ENCODE results near the gene NME8.

Gene NME8

GRCh38 chr7:37901236-37901827, 52.9 kb downstream of the NME8 start:
- peak; percentile 47 for TF ChIP-seq CTCF (IDR thresholded peaks at IDR 0.05; ENCODE audit: low read depth, low read length)
- no peak for DNase-seq (ENCODE audit: extremely low read depth, low read depth)

GRCh38 chr7:37901890-37902524, 53.6 kb downstream of the NME8 start:
- no peak for DNase-seq (ENCODE audit: extremely low read depth, low read depth)
- TF ChIP-seq CTCF (IDR thresholded peaks at IDR 0.05; ENCODE audit: low read depth, low read length) = no peak

GRCh38 chr7:37908221-37908788, 59.9 kb downstream of the NME8 start:
- DNase-seq (ENCODE audit: extremely low read depth, low read depth) = no peak
- TF ChIP-seq CTCF (IDR thresholded peaks at IDR 0.05; ENCODE audit: low read depth, low read length) = no peak

- DNase-seq (ENCODE audit: extremely low read depth, low read depth) = no peak
- no peak for TF ChIP-seq CTCF (IDR thresholded peaks at IDR 0.05; ENCODE audit: low read depth, low read length)
These were observed 64.4 kb downstream of the NME8 start for GRCh38 chr7:37912756-37913155.

- TF ChIP-seq CTCF (IDR thresholded peaks at IDR 0.05; ENCODE audit: low read depth, low read length) = no peak
- no peak for DNase-seq (ENCODE audit: extremely low read depth, low read depth)
These were observed 67.0 kb downstream of the NME8 start for GRCh38 chr7:37915438-37915837.

GRCh38 chr7:37916017-37916672, 67.7 kb downstream of the NME8 start:
- TF ChIP-seq CTCF (IDR thresholded peaks at IDR 0.05; ENCODE audit: low read depth, low read length) = no peak
- no peak for DNase-seq (ENCODE audit: extremely low read depth, low read depth)
